Measurements from ENCODE around the gene CYSLTR1. TPM values are rescaled to one million over a fixed set of nuclear protein-coding genes. Genes with fewer than 3 reads are reported as not detected.

Gene CYSLTR1
- total RNA-seq, 4 donors from 2014 or later: 2.9 to 10.6 (median 4.4) TPM

GRCh38 chrX:78330540-78330939 lies 3.1 kb upstream of the CYSLTR1 start:
- TF ChIP-seq CTCF (IDR thresholded peaks at IDR 0.05): no peak
- ATAC-seq (ENCODE audit: low FRiP score) (no peak), DNase-seq (ENCODE audit: low spot score) (no peak)

- DNase-seq (ENCODE audit: low spot score) (no peak), ATAC-seq (ENCODE audit: low FRiP score) (no peak)
- TF ChIP-seq CTCF (IDR thresholded peaks at IDR 0.05): no peak
These were observed 2.7 kb upstream of the CYSLTR1 start for GRCh38 chrX:78330068-78330467.

GRCh38 chrX:78329486-78329885 lies 2.1 kb upstream of the CYSLTR1 start:
- DNase-seq (ENCODE audit: low spot score) (no peak), ATAC-seq (ENCODE audit: low FRiP score) (no peak)
- no peak for TF ChIP-seq CTCF (IDR thresholded peaks at IDR 0.05)

- no peak for TF ChIP-seq CTCF (IDR thresholded peaks at IDR 0.05)
- ATAC-seq (ENCODE audit: low FRiP score): no peak
These were observed 1.0 kb downstream of the CYSLTR1 start for GRCh38 chrX:78326401-78326800.

GRCh38 chrX:78322863-78323262 lies 4.5 kb downstream of the CYSLTR1 start:
- no peak for TF ChIP-seq CTCF (IDR thresholded peaks at IDR 0.05)
- ATAC-seq (ENCODE audit: low FRiP score) (no peak), DNase-seq (ENCODE audit: low spot score) (no peak)

More at GRCh38 chrX:78326401-78326800, 1.0 kb downstream of the CYSLTR1 start:
- no peak for DNase-seq (ENCODE audit: low spot score)

GRCh38 chrX:78321809-78322208 lies 5.6 kb downstream of the CYSLTR1 start:
- no peak for TF ChIP-seq CTCF (IDR thresholded peaks at IDR 0.05)
- no peak for ATAC-seq (ENCODE audit: low FRiP score)
- no peak for DNase-seq (ENCODE audit: low spot score)

GRCh38 chrX:78316265-78316664 lies 11.1 kb downstream of the CYSLTR1 start:
- TF ChIP-seq CTCF (IDR thresholded peaks at IDR 0.05): no peak
- no peak for DNase-seq (ENCODE audit: low spot score)
- no peak for ATAC-seq (ENCODE audit: low FRiP score)
